Smooth muscle cell (in vitro differentiated cells): ENCODE data around the gene CTNNA3. TPM values are rescaled to one million over a fixed set of nuclear protein-coding genes. Genes with fewer than 3 reads are reported as not detected.

Experiments used
- DNase-seq: peaks from one replicate; lab custom pipeline; 2025; ENCODE audit not compliant: unreplicated experiment; lab: John Stamatoyannopoulos, UW
- H2AFZ ChIP-seq: fragments of 200-600 bp; sonication (generic); 2 replicates; pipeline ENCODE4 v1.6.0; 2016; ENCODE audit warnings: antibody characterized with exemption, low read depth, mild to moderate bottlenecking
- H3F3A ChIP-seq: fragments of 200-600 bp; sonication (generic); 2 replicates; pipeline ENCODE4 v1.6.0; 2017; ENCODE audit warnings: antibody characterized with exemption, low read depth
- H3K27ac ChIP-seq: fragments of 200-600 bp; sonication (generic); 2 replicates; pipeline ENCODE4 v1.5.1; 2016; ENCODE audit warnings: low read depth, mild to moderate bottlenecking
- H3K27me3 ChIP-seq: fragments of 200-600 bp; sonication (generic); 2 replicates; pipeline ENCODE4 v1.6.1; 2016; ENCODE audit warnings: low read depth, mild to moderate bottlenecking
- H3K36me3 ChIP-seq: fragments of 200-600 bp; sonication (generic); 2 replicates; pipeline ENCODE4 v1.5.1; 2016; ENCODE audit warnings: low read depth
- H3K4me1 ChIP-seq: fragments of 200-600 bp; sonication (generic); 2 replicates; pipeline ENCODE4 v1.5.1; 2016; ENCODE audit warnings: low read depth
- H3K4me2 ChIP-seq: fragments of 200-600 bp; sonication (generic); 2 replicates; pipeline ENCODE4 v1.6.0; 2016; ENCODE audit warnings: mild to moderate bottlenecking
- H3K4me3 ChIP-seq: fragments of 200-600 bp; sonication (generic); 2 replicates; pipeline ENCODE4 v1.5.1; 2016; ENCODE audit warnings: mild to moderate bottlenecking
- H3K79me2 ChIP-seq: fragments of 200-600 bp; sonication (generic); 2 replicates; pipeline ENCODE4 v1.6.0; 2016; ENCODE audit warnings: low read depth, mild to moderate bottlenecking
- H3K9ac ChIP-seq: fragments of 200-600 bp; sonication (generic); 2 replicates; pipeline ENCODE4 v1.6.0; 2016; ENCODE audit warnings: low read depth
- H3K9me3 ChIP-seq: fragments of 200-600 bp; sonication (generic); replicated peaks from 2 replicates; pipeline ENCODE4 v1.5.1; 2016; ENCODE audit warnings: low read depth
- H4K20me1 ChIP-seq: fragments of 200-600 bp; sonication (generic); 2 replicates; pipeline ENCODE4 v1.6.0; 2016; ENCODE audit warnings: low read depth
- CTCF ChIP-seq: fragments of 200-600 bp; sonication (generic); IDR thresholded peaks from 2 replicates; pipeline ENCODE4 v1.5.1; 2017; ENCODE audit warnings: borderline replicate concordance, mild to moderate bottlenecking, antibody characterized with exemption; ENCODE audit not compliant: insufficient read depth, poor library complexity, severe bottlenecking
- WGBS: methylation state at CpG from one replicate; pipeline ENCODE4 v1.1.7; 2016; ENCODE audit warnings: low lambda C conversion rate; 5-methylcytosine and 5-hydroxymethylcytosine counted together
- polyA plus RNA-seq: library from polyadenylated mRNA; unstranded; fragments of >200 nt; fragmentation: Nextera tagmentation; extraction: Ambion mirVana; gene quantifications from 2 replicates; pipeline ENCODE4 v1.2.1, GENCODE V29; 2016
- total RNA-seq: library from RNA; depleted of rRNA; stranded (reverse); fragments of >200 nt; gene quantifications from 2 replicates; pipeline ENCODE4 v1.2.3, GENCODE V29; 2014

The CTNNA3 gene
- total and polyA plus RNA-seq, 2 experiments from 2014 or later = 1.3 TPM; not detected in 1

GRCh38 chr10:66737241-66737640 is 958.8 kb downstream of the CTNNA3 start:
- Histone ChIP-seq H3K36me3 (no peaks in the 10 kb centered on the region), H3K4me3 (no peak overlapping the region), H3K27me3 (no peaks in the 10 kb centered on the region), H3K9ac (no peak overlapping the region), H3K4me1 (no peaks in the 10 kb centered on the region), H3K9me3 (no peaks in the 10 kb centered on the region), H2AFZ (no peak overlapping the region), H3K27ac (no peak overlapping the region), H3F3A (no peaks in the 10 kb centered on the region), H3K79me2 (no peaks in the 10 kb centered on the region), H4K20me1 (no peaks in the 10 kb centered on the region), H3K4me2 (no peak overlapping the region)
- WGBS = 97% methylated on average over 2 of the region's 2 CpGs
- TF ChIP-seq CTCF = no peak
- no peak for DNase-seq

GRCh38 chr10:66723608-66724400 is 972.2 kb downstream of the CTNNA3 start:
- 87% methylated on average over 2 of the region's 2 CpGs for WGBS
- H3K4me2 ChIP-seq = no peak overlapping the region
- DNase-seq = no peak
- no peaks in the 10 kb centered on the region for H4K20me1 ChIP-seq
- no peak overlapping the region for H3K9ac ChIP-seq
- no peak overlapping the region for H3K4me3 ChIP-seq
- no peaks in the 10 kb centered on the region for H3K9me3 ChIP-seq
- H3K27me3 ChIP-seq = no peaks in the 10 kb centered on the region
- no peak overlapping the region for H3K27ac ChIP-seq
- H3K4me1 ChIP-seq = peaks cover 9% of the 10 kb centered on the region
- H3K36me3 ChIP-seq = no peaks in the 10 kb centered on the region
- no peaks in the 10 kb centered on the region for H3F3A ChIP-seq
- H2AFZ ChIP-seq = no peak overlapping the region
- H3K79me2 ChIP-seq = no peaks in the 10 kb centered on the region
- TF ChIP-seq CTCF = no peak

- WGBS = 77% methylated on average over 1 of the region's 1 CpG
- Histone ChIP-seq H3K9me3 (no peaks in the 10 kb centered on the region), H4K20me1 (no peaks in the 10 kb centered on the region), H3K27me3 (no peaks in the 10 kb centered on the region), H2AFZ (no peak overlapping the region), H3F3A (no peaks in the 10 kb centered on the region), H3K4me1 (peaks cover 9% of the 10 kb centered on the region), H3K79me2 (no peaks in the 10 kb centered on the region), H3K9ac (no peak overlapping the region), H3K4me3 (no peak overlapping the region), H3K36me3 (no peaks in the 10 kb centered on the region), H3K4me2 (no peak overlapping the region), H3K27ac (no peak overlapping the region)
- DNase-seq = no peak
- TF ChIP-seq CTCF = no peak
Observed at GRCh38 chr10:66719483-66719882, 976.5 kb downstream of the CTNNA3 start.
